Measurements from ENCODE around the gene CD300A.

CD300A gene

GRCh38 chr17:74466111-74466827, at the start of gene CD300A:
TSS of gene CD300A (plus strand) at chr17:74466634. CDS start at chr17:74466704, 70 bp downstream.
- DNase-seq = no peak

GRCh38 chr17:74417178-74418045, 49.0 kb upstream of the CD300A start:
- no peak for DNase-seq

GRCh38 chr17:74419928-74420411, 46.5 kb upstream of the CD300A start:
- DNase-seq = no peak

- no peak for DNase-seq
Observed at GRCh38 chr17:74424117-74424516, 42.3 kb upstream of the CD300A start.

GRCh38 chr17:74424657-74425056, 41.8 kb upstream of the CD300A start:
- no peak for DNase-seq

- no peak for DNase-seq
Observed at GRCh38 chr17:74426551-74427047, 39.8 kb upstream of the CD300A start.

GRCh38 chr17:74427048-74427762, 39.2 kb upstream of the CD300A start:
- DNase-seq = no peak

- DNase-seq = no peak
Observed at GRCh38 chr17:74427763-74428153, 38.7 kb upstream of the CD300A start.

- no peak for DNase-seq
Observed at GRCh38 chr17:74429604-74430384, 36.6 kb upstream of the CD300A start.

GRCh38 chr17:74430385-74430705, 36.1 kb upstream of the CD300A start:
- DNase-seq = no peak

GRCh38 chr17:74430706-74431567, 35.5 kb upstream of the CD300A start:
- DNase-seq = no peak

- DNase-seq = peak; percentile 75
Observed at GRCh38 chr17:74431568-74432423, 34.6 kb upstream of the CD300A start, which contains the start of gene GPRC5C. TSS of gene GPRC5C (plus strand) at chr17:74432088. CDS start at chr17:74439777, 7,689 bp downstream.

GRCh38 chr17:74432424-74432690, 34.1 kb upstream of the CD300A start:
- no peak for DNase-seq

- no peak for DNase-seq
Observed at GRCh38 chr17:74432766-74433391, 33.6 kb upstream of the CD300A start.

- DNase-seq = no peak
Observed at GRCh38 chr17:74433421-74434121, 32.9 kb upstream of the CD300A start.

- DNase-seq = no peak
Observed at GRCh38 chr17:74435775-74436359, 30.6 kb upstream of the CD300A start.

- no peak for DNase-seq
Observed at GRCh38 chr17:74437702-74438101, 28.7 kb upstream of the CD300A start.

GRCh38 chr17:74439691-74440567, 26.5 kb upstream of the CD300A start:
- DNase-seq = no peak

Data from activated CD8-positive, alpha-beta memory T cell treated with anti-CD3 and anti-CD28 coated beads for 24 hours (primary cell).